Transverse colon (tissue), 4 donors: ENCODE measurements around the gene SOX18. TPM values are rescaled to one million over a fixed set of nuclear protein-coding genes. Genes with fewer than 3 reads are reported as not detected.
"Not testable (repeated sequence)": the region's sequence is repeated elsewhere in the genome, so short reads cannot be mapped to it uniquely, and the experiment has no call there.

ENCODE experiments used
- DNase-seq: peaks from one replicate; pipeline ENCODE4 v3.0.0-alpha.2; 2019
- H3K27ac ChIP-seq, 4 donors: fragments of 200-600 bp; sonication (generic); 2 replicates each; pipeline ENCODE4 v1.5.1; 2016 to 2018; ENCODE audit warnings: inconsistent platforms in 4 of 4
- H3K27me3 ChIP-seq: fragments of 200-600 bp; sonication (generic); 2 replicates; pipeline ENCODE4 v1.5.1; 2017; ENCODE audit warnings: inconsistent platforms
- H3K36me3 ChIP-seq, 4 donors: fragments of 200-600 bp; sonication (generic); 2 replicates each; pipeline ENCODE4 v1.5.1; 2017 to 2019; ENCODE audit warnings: inconsistent platforms in 4 of 4
- H3K4me1 ChIP-seq, 4 donors: fragments of 200-600 bp; sonication (generic); 2 replicates each; pipeline ENCODE4 v1.5.1; 2017 to 2020; ENCODE audit warnings: inconsistent platforms in 4 of 4
- H3K4me3 ChIP-seq, 4 donors: fragments of 200-600 bp; sonication (generic); 1 replicate in 1 of 4; 2 replicates in 3 of 4; pipeline versions ENCODE4 v1.5.1 to v1.6.1; 2017 to 2019; ENCODE audit warnings: inconsistent platforms in 4 of 4
- H3K9me3 ChIP-seq, 2 donors: fragments of 200-600 bp; sonication (generic); 2 replicates each; pipeline ENCODE4 v1.5.1; 2017 to 2019; ENCODE audit warnings: inconsistent platforms in 2 of 2
- EP300 ChIP-seq: sonication (generic); formaldehyde crosslinking; IDR thresholded peaks from one replicate; pipeline ENCODE4 v1.6.1; 2017; ENCODE audit warnings: antibody characterized with exemption, low read depth
- POLR2A ChIP-seq: fragments of 450-650 bp; IDR thresholded peaks from one replicate; pipeline ENCODE4 v1.6.1; 2016; ENCODE audit warnings: antibody characterized with exemption, mild to moderate bottlenecking, moderate library complexity
- POLR2AphosphoS5 ChIP-seq, 3 donors: sonication (generic); formaldehyde crosslinking; IDR thresholded peaks; one replicate each; pipeline ENCODE4 v1.6.1; 2016; ENCODE audit warnings: antibody characterized with exemption in 3 of 3
- WGBS, 2 donors: methylation state at CpG; one replicate each; pipeline ENCODE4 v1.1.5; 2018; ENCODE audit warnings: low coverage in 1 of 2; 5-methylcytosine and 5-hydroxymethylcytosine counted together
- in situ Hi-C, 4 donors: fragments of 200-750 bp; cut with MboI; loops; one replicate each; pipeline versions ENCODE4 v1.15.0 to v1.15.1; 2017; ENCODE audit warnings: low sequenced_read_pairs in 3 of 4, low pct_ligation_motif_present in 1 of 4, low pct_unique_long_range_greater_than_20kb in 1 of 4
- intact Hi-C: fragments of 100-400 bp; cut with DNase I; formaldehyde crosslinking; loops from one replicate; pipeline ENCODE4 v1.15.1; 2023; ENCODE audit warnings: low total_unique reads
- total RNA-seq, 4 donors: library from RNA; depleted of rRNA; stranded (reverse); fragments of >200 nt; gene quantifications; one replicate each; pipeline ENCODE4 v1.1.0, GENCODE V29; 2016
- TF ChIP-seq, protein P1 (sequence below), 5 experiments: fragments of 200-600 bp in 3 of 5; fragments of 450-650 bp in 2 of 5; sonication (generic) in 3 of 5; IDR thresholded peaks; 1 replicate in 2 of 5; 2 replicates in 3 of 5; pipeline ENCODE4 v1.5.1; 2016 to 2017; ENCODE audit warnings: antibody characterized with exemption in 5 of 5, inconsistent platforms in 3 of 5, mild to moderate bottlenecking in 2 of 5, moderate library complexity in 1 of 5

The SOX18 gene
- total RNA-seq, 4 donors from 2014 or later: 1.8 to 14.2 (median 6.5) TPM

- intact Hi-C loops (no loop called here), in situ Hi-C loops (no loop called here)
- DNase-seq: no peak
- Histone ChIP-seq H3K36me3 (peaks cover 0 to 57% (median 25%) of the 10 kb centered on the region in 4 donors), H3K9me3 (no peaks in the 10 kb centered on the region), H3K4me1 (peaks cover 9 to 14% (median 14%) of the 10 kb centered on the region in 4 donors), H3K27ac (no peak overlapping the region), H3K4me3 (no peak overlapping the region), H3K27me3 (no peaks in the 10 kb centered on the region)
- TF ChIP-seq, protein P1, sequence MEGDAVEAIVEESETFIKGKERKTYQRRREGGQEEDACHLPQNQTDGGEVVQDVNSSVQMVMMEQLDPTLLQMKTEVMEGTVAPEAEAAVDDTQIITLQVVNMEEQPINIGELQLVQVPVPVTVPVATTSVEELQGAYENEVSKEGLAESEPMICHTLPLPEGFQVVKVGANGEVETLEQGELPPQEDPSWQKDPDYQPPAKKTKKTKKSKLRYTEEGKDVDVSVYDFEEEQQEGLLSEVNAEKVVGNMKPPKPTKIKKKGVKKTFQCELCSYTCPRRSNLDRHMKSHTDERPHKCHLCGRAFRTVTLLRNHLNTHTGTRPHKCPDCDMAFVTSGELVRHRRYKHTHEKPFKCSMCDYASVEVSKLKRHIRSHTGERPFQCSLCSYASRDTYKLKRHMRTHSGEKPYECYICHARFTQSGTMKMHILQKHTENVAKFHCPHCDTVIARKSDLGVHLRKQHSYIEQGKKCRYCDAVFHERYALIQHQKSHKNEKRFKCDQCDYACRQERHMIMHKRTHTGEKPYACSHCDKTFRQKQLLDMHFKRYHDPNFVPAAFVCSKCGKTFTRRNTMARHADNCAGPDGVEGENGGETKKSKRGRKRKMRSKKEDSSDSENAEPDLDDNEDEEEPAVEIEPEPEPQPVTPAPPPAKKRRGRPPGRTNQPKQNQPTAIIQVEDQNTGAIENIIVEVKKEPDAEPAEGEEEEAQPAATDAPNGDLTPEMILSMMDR (IDR thresholded peaks at IDR 0.05): no peak
- TF ChIP-seq EP300 (no peak), POLR2A (no peak), POLR2AphosphoS5 (IDR thresholded peaks at IDR 0.05) (no peak)
- 96 to 100% methylated on average over 1 to 17 of the region's 17 CpGs for WGBS, 2 donors
Measured at GRCh38 chr20:64022671-64023360, 26.6 kb downstream of the SOX18 start.

GRCh38 chr20:64021124-64021975 lies 28.1 kb downstream of the SOX18 start:
- WGBS, 2 donors: 83 to 84% methylated on average over 1 to 35 of the region's 36 CpGs

DNA sequence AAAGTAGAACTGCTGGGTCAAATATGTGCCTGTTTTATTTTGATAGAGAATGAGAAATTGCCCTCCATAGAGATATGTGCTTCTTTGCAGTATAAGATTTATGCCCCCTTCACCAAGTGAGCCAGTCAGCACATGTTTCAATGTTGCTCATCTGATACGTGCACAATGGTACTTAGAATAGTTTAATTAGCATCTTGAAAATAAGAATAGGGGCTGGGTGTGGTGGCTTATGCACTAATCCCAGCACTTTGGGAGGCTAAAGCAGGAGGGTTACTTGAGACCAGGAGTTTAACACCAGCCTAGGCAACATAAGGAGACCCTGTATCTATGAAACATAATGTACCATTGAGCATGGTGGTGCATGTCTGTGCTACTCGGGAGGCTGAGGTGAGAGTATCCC lies 33.8 kb downstream of the SOX18 start:
- Histone ChIP-seq H3K27ac (no peak overlapping the region), H3K4me3 (no peak overlapping the region), H3K36me3 (peaks cover 0 to 68% (median 35%) of the 10 kb centered on the region in 4 donors), H3K9me3 (no peaks in the 10 kb centered on the region), H3K4me1 (no peaks in the 10 kb centered on the region), H3K27me3 (no peaks in the 10 kb centered on the region)
- intact Hi-C loops: no loop called here
- TF ChIP-seq POLR2AphosphoS5 (IDR thresholded peaks at IDR 0.05) (no peak), EP300 (no peak), POLR2A (no peak)
- TF ChIP-seq, protein P1 (IDR thresholded peaks at IDR 0.05): no peak
- WGBS, 2 donors: 64 to 83% methylated on average over 2 of the region's 2 CpGs
- DNase-seq: no peak
- in situ Hi-C loops: no loop called here

More at GRCh38 chr20:64021124-64021975, 28.1 kb downstream of the SOX18 start:
- Histone ChIP-seq H3K9me3 (no peaks in the 10 kb centered on the region), H3K4me1 (peaks cover 9 to 14% (median 14%) of the 10 kb centered on the region in 4 donors), H3K27me3 (no peaks in the 10 kb centered on the region), H3K4me3 (no peak overlapping the region), H3K36me3 (peaks cover 0 to 55% (median 25%) of the 10 kb centered on the region in 4 donors), H3K27ac (no peak overlapping the region)
- no peak for DNase-seq
- in situ Hi-C loops: no loop called here
- intact Hi-C loops: no loop called here
- TF ChIP-seq POLR2A: no peak
- no peak for TF ChIP-seq POLR2AphosphoS5 (IDR thresholded peaks at IDR 0.05)
- TF ChIP-seq, protein P1 (IDR thresholded peaks at IDR 0.05): no peak
- no peak for TF ChIP-seq EP300

DNA sequence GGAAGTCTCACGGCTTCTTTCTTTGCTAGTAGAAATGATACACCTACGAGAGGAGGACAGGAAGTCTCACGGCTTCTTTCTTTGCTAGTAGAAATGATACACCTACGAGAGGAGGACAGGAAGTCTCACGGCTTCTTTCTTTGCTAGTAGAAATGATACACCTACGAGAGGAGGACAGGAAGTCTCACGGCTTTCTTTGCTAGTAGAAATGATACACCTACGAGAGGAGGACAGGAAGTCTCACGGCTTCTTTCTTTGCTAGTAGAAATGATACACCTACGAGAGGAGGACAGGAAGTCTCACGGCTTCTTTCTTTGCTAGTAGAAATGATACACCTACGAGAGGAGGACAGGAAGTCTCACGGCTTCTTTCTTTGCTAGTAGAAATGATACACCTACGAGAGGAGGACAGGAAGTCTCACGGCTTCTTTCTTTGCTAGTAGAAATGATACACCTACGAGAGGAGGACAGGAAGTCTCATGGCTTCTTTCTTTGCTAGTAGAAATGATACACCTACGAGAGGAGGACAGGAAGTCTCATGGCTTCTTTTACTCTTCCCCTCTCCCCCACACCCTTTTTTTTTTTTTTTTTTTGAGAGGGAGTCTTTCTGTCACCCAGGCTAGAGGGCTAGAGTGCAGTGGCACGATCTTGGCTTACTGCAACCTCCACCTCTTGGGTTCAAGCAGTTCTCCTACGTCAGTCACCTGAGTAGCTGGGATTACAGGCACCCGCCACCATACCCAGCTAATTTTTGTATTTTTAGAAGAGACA lies 36.9 kb downstream of the SOX18 start:
- H3K27me3 ChIP-seq, intact Hi-C loops, in situ Hi-C loops, H3K4me3 ChIP-seq, H3K27ac ChIP-seq, DNase-seq, H3K9me3 ChIP-seq, H3K4me1 ChIP-seq: not testable (repeated sequence)
- peaks cover 0 to 75% (median 38%) of the 10 kb centered on the region in 4 donors for H3K36me3 ChIP-seq
- 88 to 90% methylated on average over 3 to 13 of the region's 20 CpGs for WGBS, 2 donors
